Ectodermal cell (in vitro differentiated cells): ENCODE results near the gene ADI1.
"Not testable (repeated sequence)": the region's sequence is repeated elsewhere in the genome, so short reads cannot be mapped to it uniquely, and the experiment has no call there.

ENCODE experiments used
- H3K27ac ChIP-seq: 2 replicates; pipeline ENCODE4 v1.7.0; 2013; ENCODE audit warnings: mild to moderate bottlenecking, low read depth, low read length; ENCODE audit not compliant: insufficient read depth, poor library complexity, severe bottlenecking
- H3K27me3 ChIP-seq: 2 replicates; pipeline ENCODE4 v1.7.0; 2013; ENCODE audit warnings: mild to moderate bottlenecking, low read length; ENCODE audit not compliant: insufficient read depth, control insufficient read depth, poor library complexity, severe bottlenecking
- H3K36me3 ChIP-seq: one replicate; pipeline ENCODE4 v1.7.0; 2013; ENCODE audit warnings: low read length; ENCODE audit not compliant: control insufficient read depth, insufficient read depth
- H3K4me1 ChIP-seq: one replicate; pipeline ENCODE4 v1.7.0; 2013; ENCODE audit warnings: low read length; ENCODE audit not compliant: control insufficient read depth, insufficient read depth
- H3K4me3 ChIP-seq: 2 replicates; pipeline ENCODE4 v1.7.0; 2013; ENCODE audit warnings: low read depth, low read length, control low read depth; ENCODE audit not compliant: insufficient read depth
- H3K9me3 ChIP-seq: 2 replicates; pipeline ENCODE4 v1.7.0; 2013; ENCODE audit warnings: mild to moderate bottlenecking, low read length, moderate library complexity; ENCODE audit not compliant: control insufficient read depth
- WGBS, 2 experiments: methylation state at CpG; one replicate each; pipeline ENCODE4 v1.1.7; 2013; ENCODE audit warnings: missing lambda C conversion rate in 2 of 2; 5-methylcytosine and 5-hydroxymethylcytosine counted together

The ADI1 gene

DNA sequence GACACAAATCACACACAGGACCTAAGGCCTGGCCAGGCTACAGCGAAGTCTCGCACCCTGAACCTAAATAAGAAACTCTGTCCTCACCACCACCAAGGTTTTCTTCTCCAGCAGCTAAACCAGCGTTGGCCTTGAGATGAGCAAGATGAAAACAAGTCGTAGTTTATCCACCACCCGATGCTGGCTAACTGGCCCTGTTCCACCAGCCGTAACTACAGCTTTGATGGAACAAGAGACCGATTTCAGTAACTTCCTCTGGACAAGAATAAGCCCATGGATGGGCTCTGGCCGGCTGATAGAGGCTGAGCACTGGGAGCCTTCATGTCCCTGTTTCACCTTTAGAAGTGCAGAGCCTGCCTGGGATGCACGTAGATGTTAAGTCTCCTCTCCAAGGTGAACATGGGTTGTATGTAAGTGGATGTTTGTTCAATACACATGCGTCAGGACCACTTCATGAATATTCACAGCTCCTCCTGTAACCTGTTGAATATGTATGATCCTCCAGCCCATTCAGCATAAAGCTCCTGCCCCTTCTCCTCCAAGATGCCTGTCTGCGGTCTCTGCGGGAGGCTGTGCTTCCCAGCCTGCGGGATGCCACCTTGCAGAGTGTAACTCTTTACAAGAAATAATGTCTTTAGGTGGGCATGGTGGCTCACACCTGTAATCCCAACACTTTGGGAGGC lies 24.2 kb downstream of the ADI1 start:
- Histone ChIP-seq H3K27me3 (no peaks in the 10 kb centered on the region), H3K36me3 (no peaks in the 10 kb centered on the region), H3K27ac (no peak overlapping the region), H3K9me3 (no peaks in the 10 kb centered on the region), H3K4me3 (no peak overlapping the region), H3K4me1 (peaks cover 7% of the 10 kb centered on the region)
- WGBS, 2 experiments: 93 to 94% methylated on average over 13 of the region's 13 CpGs

DNA sequence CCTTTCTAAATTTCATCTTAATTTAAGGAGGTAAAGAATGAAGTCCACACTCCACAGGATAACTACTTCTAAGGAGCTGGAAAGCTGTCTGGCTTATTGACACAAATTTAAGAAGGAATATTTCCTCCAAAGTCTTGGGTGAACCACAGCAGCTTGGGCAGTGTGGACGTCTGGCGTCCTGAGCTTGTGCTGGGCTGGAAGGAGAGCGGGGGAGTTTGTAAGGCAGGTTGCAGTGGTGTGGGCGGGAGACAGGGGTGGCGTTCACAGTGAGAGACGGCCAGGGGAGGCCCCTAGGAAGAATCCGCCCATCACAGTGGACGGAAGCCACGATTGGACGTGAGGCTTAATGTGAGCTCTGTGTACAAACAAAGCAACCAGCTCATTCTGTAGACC lies 25.7 kb downstream of the ADI1 start:
- H3K27me3 ChIP-seq: no peaks in the 10 kb centered on the region
- H3K4me3 ChIP-seq: no peak overlapping the region
- 57 to 58% methylated on average over 10 of the region's 10 CpGs for WGBS, 2 experiments
- H3K27ac ChIP-seq: no peak overlapping the region
- H3K9me3 ChIP-seq: no peaks in the 10 kb centered on the region
- no peaks in the 10 kb centered on the region for H3K36me3 ChIP-seq
- H3K4me1 ChIP-seq: peaks cover 15% of the 10 kb centered on the region

DNA sequence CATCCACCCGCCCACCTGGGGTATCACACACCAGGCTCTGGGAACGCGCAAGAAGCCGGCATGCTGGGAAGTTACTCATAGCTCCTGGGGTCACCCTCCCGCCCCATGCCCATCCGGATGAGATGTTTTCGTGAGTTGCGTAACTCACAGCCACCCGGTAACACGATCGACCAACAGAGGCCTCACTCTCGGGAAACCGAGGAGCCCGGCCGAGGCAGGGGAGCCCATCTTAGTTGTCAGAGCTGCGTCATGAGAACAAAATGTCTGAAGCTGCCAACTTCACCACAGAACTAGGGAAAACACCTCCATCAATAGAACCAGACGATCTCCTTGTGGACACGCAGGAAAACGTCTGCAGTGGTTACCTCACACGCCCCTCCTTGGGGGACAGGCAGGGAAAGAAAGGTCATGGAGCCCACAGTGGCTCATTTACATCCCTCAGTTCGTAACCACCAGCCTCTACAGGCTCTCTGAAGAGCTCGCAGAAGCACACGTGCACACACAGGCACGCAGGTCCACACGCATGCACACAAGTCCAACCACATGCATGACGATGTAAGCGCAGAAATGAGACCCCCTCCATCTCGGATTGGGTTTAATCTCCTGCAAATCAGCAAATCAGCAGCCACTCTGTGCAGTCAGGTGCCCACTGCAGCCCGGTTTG lies 26.2 kb downstream of the ADI1 start:
- H3K9me3 ChIP-seq: no peaks in the 10 kb centered on the region
- H3K27me3 ChIP-seq: no peaks in the 10 kb centered on the region
- whole genome bisulfite sequencing, 2 experiments: 91 to 93% methylated on average over 29 of the region's 29 CpGs
- no peak overlapping the region for H3K27ac ChIP-seq
- no peak overlapping the region for H3K4me3 ChIP-seq
- H3K4me1 ChIP-seq: peaks cover 17% of the 10 kb centered on the region
- H3K36me3 ChIP-seq: no peaks in the 10 kb centered on the region

DNA sequence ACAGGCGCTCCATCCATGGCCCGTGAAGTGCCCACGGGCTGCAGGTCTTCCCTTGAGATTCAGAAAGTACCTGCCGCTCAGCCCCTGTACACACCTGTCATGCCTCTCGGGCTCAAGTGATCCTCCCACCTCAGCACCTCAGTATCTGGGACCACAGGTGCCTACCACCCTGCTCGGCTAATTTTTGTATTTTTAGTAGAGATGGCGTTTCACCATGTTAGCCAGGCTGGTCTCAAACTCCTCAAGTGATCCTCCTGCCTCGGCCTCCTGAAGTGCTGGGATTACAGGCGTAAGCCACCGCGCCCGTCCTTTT lies 26.9 kb downstream of the ADI1 start:
- H3K4me3 ChIP-seq, H3K9me3 ChIP-seq, H3K36me3 ChIP-seq, H3K27ac ChIP-seq, H3K27me3 ChIP-seq: not testable (repeated sequence)
- WGBS, 2 experiments: 89 to 92% methylated on average over 12 of the region's 12 CpGs
- peaks cover 17% of the 10 kb centered on the region for H3K4me1 ChIP-seq

DNA sequence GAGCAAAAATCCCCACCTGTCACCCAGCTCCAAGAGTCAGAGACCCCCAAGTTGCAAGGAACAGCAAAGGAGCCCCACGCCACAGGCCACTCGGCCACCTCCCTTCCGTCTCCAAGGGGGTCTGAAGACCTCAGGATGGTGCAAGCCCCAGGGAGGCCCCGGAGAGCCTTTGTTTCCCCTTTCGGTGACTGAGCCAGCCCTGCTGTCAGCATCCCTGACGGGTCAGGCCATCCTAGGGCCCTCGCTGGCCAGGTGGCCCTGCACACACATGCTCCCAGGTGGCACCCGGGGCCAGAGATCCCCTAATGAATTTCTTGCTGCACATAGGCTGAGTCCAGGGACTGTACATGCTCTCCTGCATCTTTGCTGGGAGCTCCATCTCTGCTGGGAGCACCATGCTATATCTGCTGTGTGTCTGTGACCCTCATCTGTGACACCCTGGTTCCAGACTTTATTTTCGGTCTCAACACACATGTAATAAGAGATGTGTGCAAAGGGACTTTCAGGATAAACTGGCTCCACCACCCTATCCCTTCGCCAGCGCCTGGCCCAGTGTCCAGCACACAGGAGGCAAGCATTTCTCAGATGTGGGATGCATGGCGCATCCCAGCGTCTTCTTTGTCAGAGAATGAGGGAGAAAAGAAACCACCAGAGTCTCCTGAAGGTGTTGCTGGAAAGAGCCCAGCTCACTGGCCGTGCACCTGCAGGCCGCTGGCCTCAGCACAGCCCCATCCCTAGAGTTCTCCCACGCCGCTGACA lies 27.4 kb downstream of the ADI1 start:
- no peak overlapping the region for H3K4me3 ChIP-seq
- WGBS, 2 experiments: 92% methylated on average over 17 of the region's 17 CpGs
- H3K4me1 ChIP-seq: peaks cover 17% of the 10 kb centered on the region
- H3K27me3 ChIP-seq: no peaks in the 10 kb centered on the region
- no peaks in the 10 kb centered on the region for H3K36me3 ChIP-seq
- H3K9me3 ChIP-seq: no peaks in the 10 kb centered on the region
- no peak overlapping the region for H3K27ac ChIP-seq

DNA sequence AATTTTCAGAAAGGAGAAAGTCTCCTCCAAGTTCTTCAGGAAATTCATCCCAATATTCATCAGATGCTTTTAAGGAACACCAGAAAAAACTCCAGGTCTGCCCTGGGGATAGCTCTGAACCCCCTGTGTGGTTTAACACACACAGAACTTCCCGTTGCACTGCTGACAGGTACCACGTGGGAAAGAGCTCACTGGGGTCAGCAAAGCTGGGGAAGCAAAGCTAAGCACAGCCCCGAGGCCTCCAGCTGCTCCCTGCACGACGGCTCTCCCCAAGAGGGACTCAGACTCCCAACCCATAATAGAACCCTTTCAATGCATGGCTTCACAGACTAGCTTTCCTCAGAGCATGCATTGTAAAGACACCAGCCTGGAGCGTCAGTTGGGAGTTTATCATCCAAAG lies 28.0 kb downstream of the ADI1 start:
- H3K4me3 ChIP-seq: no peak overlapping the region
- no peak overlapping the region for H3K27ac ChIP-seq
- peaks cover 17% of the 10 kb centered on the region for H3K4me1 ChIP-seq
- H3K9me3 ChIP-seq: no peaks in the 10 kb centered on the region
- H3K27me3 ChIP-seq: no peaks in the 10 kb centered on the region
- 66 to 68% methylated on average over 6 of the region's 6 CpGs for WGBS, 2 experiments
- no peaks in the 10 kb centered on the region for H3K36me3 ChIP-seq

DNA sequence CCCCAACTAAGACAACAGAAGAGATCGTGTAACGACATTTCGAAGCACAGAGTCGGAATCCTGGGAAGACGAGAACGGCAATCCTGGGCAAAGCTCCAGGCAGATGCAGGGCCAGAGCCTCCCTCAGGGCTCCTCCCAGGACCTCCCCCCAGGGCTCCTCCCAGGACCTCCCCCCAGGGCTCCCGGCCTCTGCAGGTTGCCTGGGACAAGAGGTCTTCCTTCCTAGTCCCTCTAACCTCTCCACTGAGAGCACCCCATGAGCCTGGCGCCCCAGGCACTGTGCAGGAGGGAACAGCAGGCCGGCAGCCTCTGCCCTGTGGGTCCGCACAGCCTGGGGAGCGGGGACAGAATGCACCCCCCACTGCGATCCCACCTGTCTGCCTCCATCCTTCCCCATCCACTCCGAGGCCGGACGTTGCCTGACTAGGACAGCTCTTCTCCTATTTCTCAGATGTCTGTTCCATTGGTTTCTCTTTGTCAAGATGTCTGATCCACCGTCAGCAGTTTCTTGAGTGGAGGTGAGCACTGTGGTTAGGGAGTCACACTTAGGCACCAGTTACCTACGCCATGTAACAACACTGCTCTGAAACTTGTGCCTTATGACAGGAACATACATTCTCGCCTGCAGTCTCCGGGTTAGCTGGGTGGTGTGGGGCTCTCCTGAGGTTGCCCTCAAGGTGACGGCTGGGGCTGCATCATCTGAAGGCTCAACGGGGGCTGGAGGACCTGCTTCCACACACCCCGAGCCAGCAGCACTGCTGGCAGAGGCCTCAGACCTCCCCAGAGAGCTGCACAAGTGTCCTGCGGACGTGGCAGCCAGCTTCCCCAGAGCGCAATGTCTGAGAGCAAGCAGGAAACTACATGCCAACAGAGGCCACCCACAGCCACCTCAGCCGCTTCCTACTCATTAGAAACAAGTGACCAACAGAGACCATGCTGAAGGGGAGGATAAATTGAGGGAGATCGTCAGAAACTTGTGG lies 28.9 kb downstream of the ADI1 start:
- WGBS, 2 experiments: 84 to 89% methylated on average over 25 to 27 of the region's 27 CpGs
- Histone ChIP-seq H3K36me3 (no peaks in the 10 kb centered on the region), H3K9me3 (no peaks in the 10 kb centered on the region), H3K4me3 (no peak overlapping the region), H3K27me3 (no peaks in the 10 kb centered on the region), H3K27ac (no peak overlapping the region), H3K4me1 (peaks cover 17% of the 10 kb centered on the region)

DNA sequence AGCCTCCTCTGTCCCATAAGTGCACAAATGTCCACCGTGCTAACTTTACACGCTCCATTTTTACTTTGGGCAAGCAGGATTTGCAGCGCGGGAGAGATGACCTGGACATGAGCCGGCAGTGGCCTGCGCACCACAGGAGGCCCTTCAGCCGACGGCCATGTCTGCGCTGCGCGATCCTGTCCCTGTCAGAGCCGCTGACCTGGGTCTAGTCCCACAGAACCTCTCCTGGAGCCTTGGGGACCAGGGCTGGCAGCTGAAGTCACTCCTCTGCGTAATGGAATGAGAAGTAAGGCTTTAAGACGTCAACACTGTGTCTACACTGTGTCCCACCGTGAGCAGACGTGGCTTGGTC lies 29.6 kb downstream of the ADI1 start:
- Histone ChIP-seq H3K27me3 (no peaks in the 10 kb centered on the region), H3K4me3 (no peak overlapping the region), H3K36me3 (no peaks in the 10 kb centered on the region), H3K4me1 (peaks cover 17% of the 10 kb centered on the region), H3K9me3 (no peaks in the 10 kb centered on the region), H3K27ac (no peak overlapping the region)
- WGBS, 2 experiments: 94 to 95% methylated on average over 16 of the region's 16 CpGs

DNA sequence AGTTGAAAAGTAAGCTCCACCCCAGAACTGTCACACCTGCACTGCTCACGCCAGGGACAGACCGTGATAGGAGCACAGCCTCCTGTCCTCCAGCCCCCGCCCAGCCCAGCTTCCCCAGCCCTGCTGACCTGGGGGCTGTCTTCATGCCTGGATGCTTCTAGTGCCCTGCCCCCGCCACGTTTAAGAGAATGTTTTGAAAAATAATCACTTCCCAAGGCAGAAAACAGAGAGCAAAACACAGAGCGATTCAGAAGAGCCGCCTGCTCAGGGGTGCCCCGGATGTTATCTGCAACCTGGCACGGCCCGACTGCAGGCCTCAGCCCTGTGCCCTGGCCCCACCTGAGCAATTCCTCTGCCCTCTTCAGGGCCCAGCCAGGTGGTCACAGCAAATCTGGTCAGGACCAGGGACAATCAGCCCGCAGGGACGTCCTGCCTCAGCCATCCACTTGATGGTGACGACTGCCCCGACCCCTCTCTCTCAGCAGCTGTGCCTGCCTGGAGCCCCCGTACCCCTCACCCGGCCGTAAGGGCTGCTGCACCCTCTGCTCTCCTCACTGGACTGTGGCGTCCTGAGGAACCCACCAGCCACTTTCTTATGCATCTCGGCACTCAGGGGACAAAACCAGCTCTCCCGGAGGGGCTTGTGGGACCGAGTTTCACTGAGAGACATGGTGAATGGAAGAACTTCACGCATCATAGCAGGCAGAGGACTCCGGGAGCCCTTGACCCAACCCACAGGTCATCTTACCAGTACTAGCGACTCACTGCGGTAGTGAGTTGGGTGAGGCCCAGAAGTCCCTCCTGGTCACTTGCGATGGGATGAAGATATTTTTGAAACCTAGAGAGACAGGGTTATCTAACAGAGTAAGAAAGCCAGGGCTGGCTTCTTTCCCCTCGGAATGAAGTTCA lies 30.2 kb downstream of the ADI1 start:
- WGBS, 2 experiments: 90 to 91% methylated on average over 27 of the region's 27 CpGs
- Histone ChIP-seq H3K9me3 (no peaks in the 10 kb centered on the region), H3K27me3 (no peaks in the 10 kb centered on the region), H3K27ac (no peak overlapping the region), H3K4me1 (peaks cover 17% of the 10 kb centered on the region), H3K4me3 (no peak overlapping the region), H3K36me3 (no peaks in the 10 kb centered on the region)
